MG63 (cell line): ENCODE data around the gene TMEM121B. TPM values are rescaled to one million over a fixed set of nuclear protein-coding genes. Genes with fewer than 3 reads are reported as not detected.

Experiments used
- DNase-seq: peaks from one replicate; pipeline ENCODE4 v3.0.0-alpha.2; 2020
- H3K27me3 ChIP-seq: fragments of 250-450 bp; sonication (Bioruptor Pico); 2 replicates; pipeline ENCODE4 v1.5.1; 2020; ENCODE audit warnings: mild to moderate bottlenecking, moderate library complexity
- H3K36me3 ChIP-seq: fragments of 250-450 bp; sonication (Bioruptor Pico); 2 replicates; pipeline ENCODE4 v1.5.1; 2020; ENCODE audit warnings: mild to moderate bottlenecking, moderate library complexity
- H3K4me3 ChIP-seq: fragments of 250-450 bp; sonication (Bioruptor Pico); 2 replicates; pipeline ENCODE4 v1.5.1; 2020; ENCODE audit warnings: mild to moderate bottlenecking, moderate library complexity
- H3K9me3 ChIP-seq: fragments of 250-450 bp; sonication (Bioruptor Pico); 2 replicates; pipeline ENCODE4 v1.5.1; 2020; ENCODE audit warnings: mild to moderate bottlenecking, moderate library complexity
- total RNA-seq: library from RNA; depleted of rRNA; stranded (reverse); fragments of >200 nt; shearing (Covaris generic); gene quantifications from 2 replicates; pipeline ENCODE4 v1.2.3, GENCODE V29; 2014; ENCODE audit warnings: low replicate concordance

TMEM121B gene
- total RNA-seq, 1 experiment from 2014 or later: not detected

GRCh38 chr22:17106161-17106784 is 14.9 kb downstream of the TMEM121B start:
- DNase-seq: no peak
- H3K27me3 ChIP-seq: no peaks in the 10 kb centered on the region
- H3K4me3 ChIP-seq: no peak overlapping the region
- H3K9me3 ChIP-seq: no peaks in the 10 kb centered on the region
- peaks cover 2% of the 10 kb centered on the region for H3K36me3 ChIP-seq

- Histone ChIP-seq H3K9me3 (no peaks in the 10 kb centered on the region), H3K4me3 (no peak overlapping the region), H3K36me3 (peaks cover 2% of the 10 kb centered on the region), H3K27me3 (no peaks in the 10 kb centered on the region)
- no peak for DNase-seq
Observed at GRCh38 chr22:17105143-17106129, 15.7 kb downstream of the TMEM121B start.

- H3K36me3 ChIP-seq: peaks cover 2% of the 10 kb centered on the region
Observed at GRCh38 chr22:17104336-17104935, 16.7 kb downstream of the TMEM121B start.

GRCh38 chr22:17103351-17103750 is 17.8 kb downstream of the TMEM121B start:
- H3K27me3 ChIP-seq: no peaks in the 10 kb centered on the region
- DNase-seq: no peak

More at GRCh38 chr22:17104336-17104935, 16.7 kb downstream of the TMEM121B start:
- H3K27me3 ChIP-seq: no peaks in the 10 kb centered on the region
- DNase-seq: no peak
- no peak overlapping the region for H3K4me3 ChIP-seq
- no peaks in the 10 kb centered on the region for H3K9me3 ChIP-seq

GRCh38 chr22:17102297-17102667 is 18.9 kb downstream of the TMEM121B start:
- DNase-seq: no peak
- H3K27me3 ChIP-seq: no peaks in the 10 kb centered on the region
- peaks cover 5% of the 10 kb centered on the region; the same call in 1 of the 2 replicates for H3K36me3 ChIP-seq

More at GRCh38 chr22:17103351-17103750, 17.8 kb downstream of the TMEM121B start:
- no peak overlapping the region for H3K4me3 ChIP-seq
- H3K9me3 ChIP-seq: no peaks in the 10 kb centered on the region
- peaks cover 3% of the 10 kb centered on the region; the same call in 1 of the 2 replicates for H3K36me3 ChIP-seq

GRCh38 chr22:17101475-17102296 is 19.5 kb downstream of the TMEM121B start:
- no peak for DNase-seq
- Histone ChIP-seq H3K36me3 (peaks cover 5% of the 10 kb centered on the region; the same call in 1 of the 2 replicates), H3K27me3 (no peaks in the 10 kb centered on the region), H3K4me3 (no peak overlapping the region), H3K9me3 (no peaks in the 10 kb centered on the region)

More at GRCh38 chr22:17102297-17102667, 18.9 kb downstream of the TMEM121B start:
- Histone ChIP-seq H3K4me3 (no peak overlapping the region), H3K9me3 (no peaks in the 10 kb centered on the region)

GRCh38 chr22:17100621-17101020 is 20.5 kb downstream of the TMEM121B start:
- Histone ChIP-seq H3K36me3 (peaks cover 5% of the 10 kb centered on the region; the same call in 1 of the 2 replicates), H3K4me3 (no peak overlapping the region), H3K27me3 (no peaks in the 10 kb centered on the region), H3K9me3 (no peaks in the 10 kb centered on the region)
- DNase-seq: no peak

- no peak for DNase-seq
- no peaks in the 10 kb centered on the region for H3K9me3 ChIP-seq
- H3K4me3 ChIP-seq: no peak overlapping the region
- no peaks in the 10 kb centered on the region for H3K27me3 ChIP-seq
- peaks cover 5% of the 10 kb centered on the region; the same call in 1 of the 2 replicates for H3K36me3 ChIP-seq
Observed at GRCh38 chr22:17098379-17098819, 22.8 kb downstream of the TMEM121B start.

GRCh38 chr22:17097701-17098100 is 23.5 kb downstream of the TMEM121B start:
- Histone ChIP-seq H3K4me3 (no peak overlapping the region), H3K36me3 (peaks cover 5% of the 10 kb centered on the region; the same call in 1 of the 2 replicates), H3K27me3 (no peaks in the 10 kb centered on the region), H3K9me3 (no peaks in the 10 kb centered on the region)
- no peak for DNase-seq

- Histone ChIP-seq H3K36me3 (peaks cover 5% of the 10 kb centered on the region; the same call in 1 of the 2 replicates), H3K27me3 (no peaks in the 10 kb centered on the region), H3K9me3 (no peaks in the 10 kb centered on the region), H3K4me3 (no peak overlapping the region)
- DNase-seq: no peak
Observed at GRCh38 chr22:17097062-17097461, 24.1 kb downstream of the TMEM121B start.

- no peak for DNase-seq
- H3K4me3 ChIP-seq: no peak overlapping the region
- H3K9me3 ChIP-seq: no peaks in the 10 kb centered on the region
- peaks cover 5% of the 10 kb centered on the region; the same call in 1 of the 2 replicates for H3K36me3 ChIP-seq
- no peaks in the 10 kb centered on the region for H3K27me3 ChIP-seq
Observed at GRCh38 chr22:17096071-17096470, 25.1 kb downstream of the TMEM121B start.

- no peak for DNase-seq
- Histone ChIP-seq H3K27me3 (no peaks in the 10 kb centered on the region), H3K9me3 (no peaks in the 10 kb centered on the region), H3K4me3 (no peak overlapping the region), H3K36me3 (peaks cover 5% of the 10 kb centered on the region; the same call in 1 of the 2 replicates)
Observed at GRCh38 chr22:17095538-17095937, 25.6 kb downstream of the TMEM121B start.

- Histone ChIP-seq H3K27me3 (no peaks in the 10 kb centered on the region), H3K36me3 (no peaks in the 10 kb centered on the region), H3K9me3 (no peaks in the 10 kb centered on the region), H3K4me3 (no peak overlapping the region)
- DNase-seq: no peak
Observed at GRCh38 chr22:17093081-17093480, 28.1 kb downstream of the TMEM121B start.

- DNase-seq: no peak
- H3K27me3 ChIP-seq: no peaks in the 10 kb centered on the region
- no peaks in the 10 kb centered on the region for H3K9me3 ChIP-seq
- H3K36me3 ChIP-seq: no peaks in the 10 kb centered on the region
- H3K4me3 ChIP-seq: no peak overlapping the region
Observed at GRCh38 chr22:17091851-17092250, 29.3 kb downstream of the TMEM121B start.

GRCh38 chr22:17090550-17090949 is 30.6 kb downstream of the TMEM121B start:
- DNase-seq: no peak
- no peaks in the 10 kb centered on the region for H3K27me3 ChIP-seq
- H3K9me3 ChIP-seq: no peaks in the 10 kb centered on the region
- no peak overlapping the region for H3K4me3 ChIP-seq
- H3K36me3 ChIP-seq: no peaks in the 10 kb centered on the region

- DNase-seq: peak; percentile 50
- H3K9me3 ChIP-seq: no peaks in the 10 kb centered on the region
Observed at GRCh38 chr22:17087498-17088131, 33.5 kb downstream of the TMEM121B start.

More at GRCh38 chr22:17087498-17088131, 33.5 kb downstream of the TMEM121B start:
- Histone ChIP-seq H3K36me3 (no peaks in the 10 kb centered on the region), H3K27me3 (no peaks in the 10 kb centered on the region), H3K4me3 (no peak overlapping the region)
